ENCODE measurements around the gene GDPD3.
A peak's percentile ranks its signal among the peaks of the same experiment; 100 is the strongest.

Gene GDPD3

DNA sequence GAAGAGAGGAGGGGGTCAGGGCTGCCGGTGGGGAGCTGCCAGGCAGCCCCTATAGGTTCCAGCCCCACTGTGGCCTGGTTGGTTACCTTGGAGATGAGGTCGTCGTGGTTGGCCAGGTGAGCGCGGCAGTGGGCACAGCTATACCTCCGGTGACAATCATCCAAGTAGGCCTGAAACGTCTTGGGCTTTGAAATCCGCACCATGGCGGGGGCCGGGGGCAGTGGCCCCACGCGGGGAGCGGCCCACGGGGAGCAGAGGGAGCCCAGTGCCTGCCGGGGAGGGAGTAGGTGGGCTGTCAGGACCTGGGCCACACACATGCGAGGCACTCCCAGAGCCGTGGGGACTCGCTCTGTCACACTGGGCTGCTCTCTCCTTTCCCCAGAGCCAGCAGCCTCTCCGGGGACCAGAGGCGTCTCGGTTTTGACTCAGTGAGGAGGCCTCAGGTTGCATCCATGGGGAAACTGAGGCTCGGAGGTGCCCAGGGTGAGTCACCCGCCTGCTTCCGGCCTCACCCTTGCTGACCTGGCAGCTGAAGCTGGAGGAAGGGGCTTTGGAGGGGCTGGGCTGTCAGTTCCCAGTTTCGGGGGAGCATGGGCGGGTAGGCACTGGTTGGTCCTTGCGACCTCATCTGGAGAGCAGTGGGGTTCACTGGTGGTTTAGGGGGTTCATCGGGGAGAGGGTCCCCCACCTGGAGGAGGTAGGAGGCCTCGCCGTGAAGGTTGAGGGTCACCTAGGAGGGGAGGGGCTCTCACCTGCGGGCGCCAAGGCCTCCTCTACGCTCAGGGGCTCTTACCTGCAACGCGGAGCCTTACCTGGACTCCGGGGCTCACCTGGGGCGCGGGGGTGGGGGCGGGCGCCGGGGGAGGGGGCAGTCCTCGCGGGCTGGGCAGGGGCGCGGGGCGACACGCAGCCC lies 17.9 kb downstream of the GDPD3 start:
- DNase-seq (ENCODE audit: low read depth in 2 of 2), result no peak

DNA sequence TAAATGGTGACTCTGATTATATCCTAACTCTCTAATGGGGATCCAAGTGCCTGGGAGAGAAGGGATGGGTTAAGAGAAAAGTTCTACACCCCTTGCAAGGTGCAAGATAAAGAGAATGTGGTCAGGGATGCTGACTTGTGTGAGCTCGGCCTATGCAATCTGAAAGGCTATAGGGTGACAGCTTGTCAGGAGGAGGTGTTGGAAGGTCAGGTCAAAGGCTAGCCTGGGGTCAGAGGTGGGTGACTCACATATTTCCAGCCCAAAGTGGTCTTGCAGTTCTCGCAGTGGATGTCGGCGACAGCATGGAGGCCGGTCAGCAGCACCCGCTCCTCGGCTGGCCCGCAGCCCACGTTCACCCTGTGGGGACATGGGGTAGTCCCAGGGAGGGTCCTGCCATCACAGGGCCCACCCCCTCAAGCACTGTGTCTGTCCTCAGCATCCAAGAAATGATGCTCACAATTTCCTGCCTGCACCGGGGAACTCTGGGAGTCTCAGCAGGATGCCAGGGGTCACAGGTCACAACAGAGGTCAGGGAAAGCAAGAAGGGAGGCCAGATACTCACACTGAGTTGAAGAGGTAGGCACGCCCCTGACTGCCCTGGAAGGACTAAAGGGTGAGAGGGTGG lies 18.7 kb downstream of the GDPD3 start:
- DNase-seq (ENCODE audit: low read depth in 2 of 2), result no peak

- DNase-seq (ENCODE audit: low read depth in 2 of 2), result peak; percentile 22 to 69
Measured at GRCh38 chr16:30092373-30093010, 20.8 kb downstream of the GDPD3 start.

- DNase-seq (ENCODE audit: low read depth in 2 of 2), result peak; percentile 84 to 93
Measured at GRCh38 chr16:30091474-30092372, 21.6 kb downstream of the GDPD3 start, which contains the start of gene TBX6. Gene TBX6 (minus strand): TSS chr16:30091924. CDS start chr16:30091193, 731 bp downstream.

DNA sequence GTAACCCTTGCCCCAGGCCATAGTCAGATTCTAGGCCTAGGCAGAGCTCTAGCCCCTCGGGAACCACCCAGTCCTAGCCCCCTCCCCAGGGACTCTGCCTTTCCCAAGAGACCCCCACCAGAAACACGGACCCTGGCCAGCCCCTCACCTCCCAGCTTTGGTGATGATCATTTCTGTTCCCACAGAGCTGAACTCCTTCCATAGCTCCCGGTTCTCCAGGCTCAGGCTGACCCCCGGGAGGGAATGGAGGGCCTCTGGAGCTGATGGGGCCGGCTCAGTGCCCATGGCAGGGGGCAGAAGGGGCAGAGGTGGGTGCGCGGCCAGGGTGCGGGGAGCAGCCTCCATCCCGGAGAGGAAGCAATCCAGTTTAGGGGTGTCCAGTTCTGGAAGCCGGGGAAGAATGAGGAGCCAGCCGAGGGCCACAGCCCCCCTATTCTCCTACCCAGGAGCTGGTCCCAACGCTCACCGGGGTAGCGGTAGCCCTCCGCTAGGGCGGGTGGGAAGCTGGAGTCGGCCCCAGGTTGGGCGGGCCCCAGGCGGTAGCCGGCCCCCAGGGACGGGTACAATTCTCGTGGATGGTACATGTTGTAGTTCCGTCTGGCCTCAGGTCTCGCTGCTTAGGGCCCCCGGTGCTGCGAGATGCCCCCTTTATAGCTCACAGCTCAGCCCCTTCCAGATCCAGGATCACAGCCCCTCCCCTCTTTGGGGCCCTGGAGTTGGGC lies 22.6 kb downstream of the GDPD3 start:
- DNase-seq (ENCODE audit: low read depth in 2 of 2), result no peak

DNA sequence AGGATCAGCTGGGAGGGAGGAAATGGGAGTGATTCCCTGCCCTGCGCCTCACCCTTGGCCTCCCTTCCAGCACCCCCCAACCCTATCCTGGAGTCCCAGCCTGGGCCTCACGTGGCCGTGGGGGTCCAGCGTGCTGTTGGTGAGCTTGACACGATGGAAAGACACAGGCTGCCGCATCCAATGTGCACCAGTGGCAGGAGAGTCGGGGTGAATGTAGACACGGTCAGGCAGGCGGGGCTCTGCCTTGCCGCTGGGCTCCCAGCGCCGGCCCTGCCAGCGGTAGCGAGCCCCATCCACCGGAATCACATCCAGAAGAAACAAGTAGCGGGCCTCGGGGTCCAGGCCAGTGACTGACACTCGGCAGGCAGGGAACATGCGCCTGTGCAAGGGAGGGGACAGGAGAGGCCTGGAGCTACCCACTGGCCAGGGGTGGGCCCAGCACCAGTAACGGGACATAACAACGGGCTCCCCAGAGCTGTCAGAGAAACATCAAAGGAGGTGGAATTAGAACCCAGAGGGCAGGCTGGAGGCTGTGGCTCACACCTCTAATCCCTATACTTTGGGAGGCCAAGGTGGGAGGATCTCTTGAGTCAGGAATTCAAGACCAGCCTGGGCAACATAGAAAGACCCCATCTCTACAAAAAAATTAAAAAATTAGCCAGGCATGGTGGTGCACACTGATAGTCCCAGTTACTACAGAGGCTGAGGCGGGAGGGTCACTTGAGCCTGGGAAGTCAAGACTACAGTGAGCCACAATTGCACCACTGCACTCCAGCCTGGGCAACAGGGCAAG lies 24.3 kb downstream of the GDPD3 start:
- DNase-seq (ENCODE audit: low read depth in 2 of 2), result no peak

DNA sequence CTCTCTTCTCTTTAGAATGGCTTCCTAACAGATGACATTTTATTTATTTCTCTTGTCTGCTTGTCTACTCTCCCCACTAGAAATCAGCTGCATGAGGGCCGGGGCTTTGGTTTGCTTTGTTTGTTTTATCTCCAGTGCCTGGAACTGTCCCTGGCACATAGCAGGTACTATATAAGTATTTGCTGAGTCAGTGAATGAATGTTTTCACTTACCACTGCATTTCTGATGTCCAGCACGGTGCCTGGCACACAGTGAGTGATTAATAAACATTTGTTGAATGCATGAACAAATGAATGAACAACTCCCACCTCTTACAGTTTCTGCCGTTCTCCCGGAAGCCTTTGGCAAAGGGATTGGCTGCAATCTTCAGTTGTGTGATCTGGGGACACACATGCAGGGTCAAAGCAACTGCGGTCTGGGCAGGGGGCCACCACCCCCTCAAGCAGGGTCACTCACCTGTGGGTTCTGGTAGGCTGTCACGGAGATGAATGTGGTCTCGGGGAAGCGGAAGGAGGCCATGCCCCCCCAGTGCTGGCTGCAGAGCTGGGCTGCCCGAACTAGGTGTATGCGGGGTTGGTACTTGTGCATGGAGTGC lies 25.0 kb downstream of the GDPD3 start:
- no peak for DNase-seq (ENCODE audit: low read depth in 2 of 2)

- no peak for DNase-seq (ENCODE audit: low read depth in 2 of 2)
Measured at GRCh38 chr16:30087181-30087898, 26.0 kb downstream of the GDPD3 start.

DNA sequence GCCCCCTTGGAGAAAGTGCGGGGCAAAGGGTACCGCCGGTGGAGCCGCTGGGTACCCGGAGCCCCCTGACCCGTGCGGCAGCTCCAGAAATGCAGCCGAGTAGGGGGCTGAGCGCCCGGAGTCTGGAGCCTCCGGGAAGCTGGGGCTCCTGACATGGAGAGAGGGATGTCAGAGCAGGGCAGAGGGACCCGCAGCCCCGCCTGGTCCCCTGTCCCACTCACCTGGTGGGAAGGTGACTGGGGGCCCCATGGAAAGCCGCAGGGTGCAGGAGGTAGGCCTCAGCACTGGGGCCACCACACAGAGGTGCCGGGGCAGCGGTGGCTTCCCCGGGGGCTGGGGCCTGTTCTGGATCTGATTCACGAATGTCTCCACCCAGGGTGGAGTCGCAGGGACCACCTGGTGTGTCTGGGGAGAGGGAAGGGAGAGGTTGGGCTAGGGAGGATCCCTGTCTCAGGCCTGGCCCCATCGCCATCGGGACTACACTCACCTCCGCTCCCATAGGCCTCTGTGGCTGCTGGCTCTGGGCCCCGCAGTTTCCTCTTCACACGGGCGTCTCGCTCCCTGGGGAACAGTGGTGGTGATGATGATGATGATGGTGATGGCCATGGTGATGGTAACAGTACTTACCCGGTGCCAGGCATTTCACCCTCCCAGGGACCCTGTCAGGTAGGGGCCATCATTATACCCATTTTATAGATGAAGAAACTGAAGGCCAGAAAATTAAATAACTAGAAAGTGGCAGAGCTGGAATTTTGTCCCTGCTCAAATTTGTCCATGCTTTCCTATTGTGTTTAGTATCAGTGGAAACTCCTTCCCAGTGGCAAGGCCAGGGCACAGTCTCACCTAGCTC lies 26.8 kb downstream of the GDPD3 start:
- no peak for DNase-seq (ENCODE audit: low read depth in 2 of 2)

GRCh38 chr16:30085820-30086219 lies 27.5 kb downstream of the GDPD3 start:
- DNase-seq (ENCODE audit: low read depth in 2 of 2), result no peak

DNA sequence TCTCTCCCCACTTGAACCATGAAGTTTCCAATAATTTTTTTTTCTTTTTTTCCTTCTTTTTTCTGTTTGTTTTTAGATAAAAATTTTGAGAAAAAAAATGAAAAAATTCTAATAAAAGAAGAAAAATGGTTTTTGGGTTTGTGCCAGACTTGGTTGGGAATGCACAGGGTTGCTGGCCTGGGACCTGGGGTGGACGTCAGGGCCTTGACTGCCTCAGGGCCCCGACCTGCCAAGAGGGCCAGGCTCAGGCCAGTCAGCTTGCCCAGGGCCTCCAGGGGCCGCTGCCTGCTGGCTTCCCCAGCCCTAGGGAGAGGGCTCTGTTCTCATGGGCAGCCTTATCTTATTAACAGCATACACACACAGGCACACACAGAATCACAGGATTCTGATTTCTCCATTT lies 28.1 kb downstream of the GDPD3 start:
- DNase-seq (ENCODE audit: low read depth in 2 of 2), result no peak

DNA sequence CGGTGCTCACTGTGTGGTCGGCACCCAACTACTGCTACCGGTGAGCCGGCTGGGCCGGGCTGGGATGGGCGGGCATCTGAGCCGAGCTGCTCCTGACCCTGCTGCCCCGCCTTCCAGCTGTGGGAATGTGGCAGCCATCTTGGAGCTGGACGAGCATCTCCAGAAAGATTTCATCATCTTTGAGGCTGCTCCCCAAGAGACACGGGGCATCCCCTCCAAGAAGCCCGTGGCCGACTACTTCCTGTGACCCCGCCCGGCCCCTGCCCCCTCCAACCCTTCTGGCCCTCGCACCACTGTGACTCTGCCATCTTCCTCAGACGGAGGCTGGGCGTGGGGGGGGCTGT lies 28.5 kb downstream of the GDPD3 start:
- no peak for DNase-seq (ENCODE audit: low read depth in 2 of 2)

GRCh38 chr16:30084096-30084815 lies 29.1 kb downstream of the GDPD3 start:
- DNase-seq (ENCODE audit: low read depth in 2 of 2), result no peak

DNA sequence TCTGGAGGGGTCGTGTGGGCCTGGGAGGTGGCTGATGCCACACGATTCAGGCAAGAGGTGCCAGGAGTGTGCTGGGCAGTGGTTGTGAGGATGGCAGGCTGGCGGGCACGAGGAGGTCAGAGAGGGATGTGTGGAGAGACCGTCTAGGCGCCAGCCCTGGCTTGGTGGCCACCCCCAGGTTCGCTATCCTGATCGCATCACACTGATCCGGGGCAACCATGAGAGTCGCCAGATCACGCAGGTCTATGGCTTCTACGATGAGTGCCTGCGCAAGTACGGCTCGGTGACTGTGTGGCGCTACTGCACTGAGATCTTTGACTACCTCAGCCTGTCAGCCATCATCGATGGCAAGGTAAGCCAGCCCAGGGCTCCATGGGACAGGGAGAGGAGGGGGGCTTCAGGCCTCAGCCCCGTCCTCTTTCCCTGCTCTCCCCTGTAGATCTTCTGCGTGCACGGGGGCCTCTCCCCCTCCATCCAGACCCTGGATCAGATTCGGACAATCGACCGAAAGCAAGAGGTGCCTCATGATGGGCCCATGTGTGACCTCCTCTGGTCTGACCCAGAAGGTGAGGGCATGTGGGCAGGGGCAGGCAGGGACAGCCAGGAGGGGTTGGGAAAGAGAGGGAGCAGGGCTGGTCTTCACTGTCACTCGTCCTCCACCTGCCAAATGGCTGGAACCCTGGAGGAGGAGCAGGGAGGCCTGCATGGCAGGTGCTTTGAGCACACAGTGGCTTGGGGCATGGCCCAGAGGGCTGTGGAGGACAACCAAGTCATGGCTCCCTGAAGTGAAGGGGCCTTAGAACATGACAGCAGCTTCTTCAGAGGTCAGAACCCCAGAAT lies 29.9 kb downstream of the GDPD3 start:
- no peak for DNase-seq (ENCODE audit: low read depth in 2 of 2)

- no peak for DNase-seq (ENCODE audit: low read depth in 2 of 2)
Measured at GRCh38 chr16:30082545-30083090, 30.7 kb downstream of the GDPD3 start.

DNA sequence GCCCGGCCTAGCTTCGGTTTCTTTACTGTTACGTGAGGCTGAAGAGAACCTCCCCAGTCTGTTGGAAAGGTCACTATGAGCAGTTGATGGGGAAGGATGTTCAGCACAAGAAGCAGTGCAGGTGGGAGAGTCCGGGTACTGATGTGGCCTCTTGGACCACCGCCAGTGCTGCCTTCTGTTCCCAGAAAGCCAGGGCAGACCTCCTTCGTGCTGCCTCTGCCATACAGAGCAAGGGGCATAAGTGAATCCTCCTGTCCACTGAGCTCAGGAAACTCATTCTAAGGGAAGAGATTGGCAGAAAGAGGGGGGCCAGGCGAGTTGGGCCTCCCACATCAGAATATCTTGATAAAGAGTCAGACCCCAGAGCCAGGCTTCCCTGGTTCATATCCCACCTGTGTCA lies 33.9 kb downstream of the GDPD3 start:
- DNase-seq (ENCODE audit: low read depth in 2 of 2), result no peak
